Lung microvascular endothelial cell (primary cell): ENCODE measurements around the gene AVPR2. TPM values are rescaled to one million over a fixed set of nuclear protein-coding genes. Genes with fewer than 3 reads are reported as not detected.

Experiments
- DNase-seq, 2 donors: peaks; one replicate each; pipeline versions ENCODE4 v3.0.0 to v3.0.0-alpha.2; 2010; ENCODE audit warnings: low read depth in 2 of 2
- total RNA-seq: library from RNA; depleted of rRNA; stranded (reverse); fragments of >200 nt; gene quantifications from 2 replicates; pipeline ENCODE4 v1.2.1, GENCODE V29; 2014

Gene AVPR2
- total RNA-seq, 1 donor from 2014 or later = 0.99 TPM

DNA sequence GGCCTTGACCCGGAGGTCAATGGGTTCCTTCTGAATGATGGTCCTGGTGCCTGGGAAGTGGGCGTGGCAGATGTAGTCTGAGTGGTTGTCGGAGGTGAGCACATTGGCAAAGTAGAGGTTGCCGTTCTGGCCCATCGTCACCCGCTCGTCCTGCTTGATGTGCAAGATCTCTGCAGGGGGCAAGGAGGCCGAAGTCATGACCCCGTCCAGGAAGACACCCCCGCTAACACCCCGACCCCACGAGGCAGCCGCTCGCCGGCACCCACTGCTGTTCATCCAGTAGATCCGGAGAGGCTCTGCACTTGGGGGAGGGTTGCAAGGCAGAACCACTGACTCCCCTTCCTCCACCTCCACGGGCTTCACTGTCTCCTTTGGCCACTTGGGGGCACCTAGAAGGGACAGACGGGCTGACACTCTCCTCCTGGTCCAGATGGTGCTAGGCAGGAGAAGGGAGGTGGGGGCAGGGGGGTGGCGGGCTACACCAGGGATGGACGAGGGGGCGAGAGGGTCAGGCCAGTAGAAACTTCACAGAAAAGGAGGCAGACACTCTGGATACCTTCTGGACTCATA is 33.6 kb upstream of the AVPR2 start:
- no peak for DNase-seq

DNA sequence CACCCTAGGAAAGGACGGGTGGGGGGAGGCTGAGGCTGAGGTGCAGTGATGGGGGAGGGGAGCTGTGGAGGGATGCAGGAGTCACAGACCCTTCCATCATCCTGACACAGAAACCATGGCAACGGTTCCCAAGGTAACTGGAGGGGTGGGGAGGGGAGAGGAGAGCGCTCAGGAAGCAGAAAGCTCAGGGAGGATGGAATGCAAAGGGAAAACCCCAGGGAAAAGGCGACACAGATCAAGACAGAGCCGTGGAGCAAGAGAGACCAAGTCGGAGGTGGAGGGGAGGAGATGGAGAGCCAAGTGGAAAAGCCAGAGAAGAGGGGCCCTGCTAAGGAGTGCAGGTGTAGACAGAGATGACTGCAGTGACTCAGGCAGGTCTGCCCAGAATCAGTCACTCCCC is 33.0 kb upstream of the AVPR2 start:
- DNase-seq = no peak

DNA sequence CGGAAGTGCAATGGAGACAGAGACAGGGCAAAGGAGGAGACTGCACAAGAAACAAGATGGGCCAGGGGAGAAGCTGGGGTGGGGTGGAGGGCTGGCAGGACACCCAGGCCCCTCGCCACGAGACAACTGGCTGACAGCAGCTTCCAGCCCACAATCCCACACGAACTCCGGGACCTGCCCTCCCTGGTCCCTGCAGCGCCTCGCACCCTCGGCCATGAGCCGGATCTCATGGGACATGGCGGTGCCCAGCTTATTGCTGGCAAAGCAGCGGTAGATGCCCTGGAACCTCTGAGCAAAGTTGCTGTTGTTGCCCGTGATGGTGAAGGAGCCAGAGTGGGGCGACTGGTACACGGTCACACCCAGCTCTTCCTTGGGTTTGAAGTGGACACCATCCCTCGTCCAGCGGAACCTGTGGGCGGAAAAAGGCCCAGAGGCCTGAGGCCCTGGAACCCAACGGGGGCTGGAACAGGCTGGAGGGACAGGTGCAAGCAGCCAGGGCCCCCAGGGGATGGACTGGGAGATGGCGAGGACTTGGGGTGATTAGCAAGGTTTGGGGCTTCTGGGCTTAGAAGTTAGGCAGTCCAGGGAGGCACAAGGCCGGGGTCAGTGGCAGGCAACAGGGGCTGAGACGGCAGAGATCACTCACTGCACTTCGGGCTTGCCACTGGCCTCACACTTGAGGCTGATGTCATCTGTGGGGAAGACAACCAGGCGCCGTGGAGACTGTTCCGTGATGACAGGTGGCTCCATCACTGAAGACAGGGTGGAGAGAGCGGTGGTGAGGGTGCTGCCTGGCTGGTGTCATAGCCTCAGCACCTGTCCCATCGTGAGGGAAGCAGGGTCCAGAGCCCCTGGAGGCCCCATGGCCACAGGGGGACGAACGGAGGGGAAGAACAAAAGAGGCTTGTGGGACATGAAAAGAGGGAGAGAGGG is 32.3 kb upstream of the AVPR2 start:
- DNase-seq = no peak

DNA sequence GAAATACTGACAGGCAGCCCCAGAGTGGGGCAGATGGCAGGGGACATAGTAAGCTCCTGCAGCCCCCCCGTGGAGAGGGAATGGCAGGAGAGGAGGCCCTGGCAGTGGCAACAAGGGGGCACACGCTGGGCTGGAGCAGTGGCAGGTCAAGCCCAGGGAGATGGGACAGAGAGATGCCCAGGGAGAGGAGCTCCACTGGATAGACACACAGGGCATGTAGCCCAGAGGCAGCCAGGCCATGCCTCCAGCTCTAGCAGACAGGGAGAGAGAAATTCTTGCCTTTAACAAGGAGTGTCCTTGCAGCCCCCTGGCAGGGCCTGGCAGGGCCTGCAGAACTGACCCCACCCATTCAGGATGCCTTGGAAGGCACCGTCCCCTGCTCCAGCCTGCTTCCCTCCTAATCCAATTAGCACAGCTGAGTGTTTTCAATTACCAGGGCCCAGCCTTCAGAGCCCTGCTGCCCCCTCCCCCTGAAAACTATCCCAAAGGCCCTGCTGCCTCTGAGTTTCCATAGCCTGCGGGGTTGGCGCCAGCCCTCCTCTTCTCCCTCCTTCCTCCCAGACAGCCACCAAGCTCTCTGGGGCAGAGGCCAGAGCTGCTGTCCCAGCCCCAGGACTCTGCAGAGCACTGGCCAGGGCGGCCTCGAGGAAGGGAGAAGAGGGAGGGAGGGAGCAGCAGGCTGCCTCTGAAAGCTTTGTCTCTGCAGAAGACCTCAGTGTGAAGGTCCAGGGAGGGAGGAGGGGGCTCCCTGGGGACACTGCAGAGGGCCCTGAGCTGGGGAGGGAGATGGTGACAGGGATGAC is 31.0 kb upstream of the AVPR2 start:
- DNase-seq = no peak

DNA sequence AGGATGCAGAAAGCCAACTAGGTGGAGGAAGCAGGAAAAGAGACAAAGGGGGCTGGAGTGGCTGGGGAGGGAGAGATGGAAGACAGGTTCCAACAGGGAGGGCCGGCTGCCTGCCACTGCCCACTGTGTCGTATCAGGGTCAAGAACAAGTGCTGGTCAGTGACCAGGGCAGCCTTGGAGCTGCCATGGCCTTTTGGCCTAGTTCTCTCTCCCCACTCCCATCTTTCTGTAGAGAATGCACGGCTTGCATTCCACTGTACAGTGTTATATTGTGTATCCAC is 30.4 kb upstream of the AVPR2 start:
- DNase-seq = no peak

DNA sequence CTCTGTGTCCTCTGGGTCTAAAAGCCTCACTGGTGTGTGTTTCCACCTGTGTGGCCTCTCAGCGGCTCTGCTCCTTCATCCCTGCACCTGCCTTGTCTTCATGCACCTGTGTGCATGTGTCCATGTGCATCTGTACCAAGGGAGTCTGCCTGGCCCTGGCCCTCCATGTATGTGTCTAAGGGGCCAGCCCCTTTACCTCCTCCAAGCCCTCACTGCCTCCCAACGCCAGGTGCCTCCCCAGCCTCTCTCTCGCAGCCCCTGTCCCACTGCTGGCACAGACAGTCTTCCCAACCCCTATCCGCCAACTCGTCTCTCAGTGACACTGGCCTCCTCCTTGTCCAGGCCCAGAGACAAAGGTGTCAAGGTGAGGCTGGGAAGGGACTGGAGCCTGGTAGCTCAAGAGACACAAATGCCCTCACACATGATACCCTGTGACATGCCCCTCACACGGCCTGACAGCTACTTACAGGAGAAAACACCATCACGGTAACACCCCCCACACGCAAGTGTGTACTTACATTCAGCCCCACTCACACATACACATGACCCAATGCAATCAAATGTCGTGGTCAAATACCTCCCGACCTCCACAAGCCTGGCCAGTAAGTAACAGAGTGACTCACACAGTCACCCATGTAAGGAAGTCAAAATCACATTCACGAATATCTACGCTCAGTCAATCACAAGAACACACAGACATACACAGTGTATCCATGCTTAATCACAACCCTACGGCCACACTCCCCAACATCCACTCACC is 29.9 kb upstream of the AVPR2 start:
- no peak for DNase-seq

DNA sequence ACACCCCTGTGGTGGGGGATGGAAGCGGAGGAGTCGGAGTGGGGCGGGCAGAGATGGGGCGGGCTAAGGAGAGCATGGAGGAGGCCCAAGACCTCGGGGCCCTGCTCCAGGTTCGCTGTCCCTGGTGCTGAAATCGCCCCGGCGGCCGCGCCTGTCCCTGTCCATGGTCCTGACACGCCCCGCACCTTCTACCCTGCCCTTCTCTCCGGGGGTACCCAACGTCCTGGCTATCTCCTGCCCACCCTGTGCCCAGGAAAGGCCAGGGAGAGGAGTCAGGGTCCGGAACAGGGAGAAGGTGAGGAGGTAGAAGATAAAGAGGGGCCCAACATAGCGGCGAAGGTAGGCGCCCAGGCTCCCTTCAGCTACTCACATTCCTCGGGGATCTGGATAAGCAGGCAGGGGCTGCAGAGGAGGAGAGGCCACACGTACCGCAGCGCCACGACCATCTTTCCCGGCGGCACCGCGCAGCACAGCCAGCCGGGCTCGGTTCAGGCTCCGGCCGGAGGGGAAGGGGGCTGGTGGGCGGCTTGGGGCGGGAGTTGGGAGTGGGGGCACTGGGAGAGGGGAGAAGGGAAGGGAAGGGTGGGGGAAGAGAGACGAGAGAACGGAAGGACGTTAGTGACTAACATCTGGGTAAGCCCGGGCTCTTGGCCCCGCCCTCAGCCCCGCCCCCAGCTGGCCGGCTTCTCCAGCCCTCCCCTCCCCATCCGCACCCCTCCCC is 28.9 kb upstream of the AVPR2 start:
- DNase-seq = peak; percentile 33 to 37

DNA sequence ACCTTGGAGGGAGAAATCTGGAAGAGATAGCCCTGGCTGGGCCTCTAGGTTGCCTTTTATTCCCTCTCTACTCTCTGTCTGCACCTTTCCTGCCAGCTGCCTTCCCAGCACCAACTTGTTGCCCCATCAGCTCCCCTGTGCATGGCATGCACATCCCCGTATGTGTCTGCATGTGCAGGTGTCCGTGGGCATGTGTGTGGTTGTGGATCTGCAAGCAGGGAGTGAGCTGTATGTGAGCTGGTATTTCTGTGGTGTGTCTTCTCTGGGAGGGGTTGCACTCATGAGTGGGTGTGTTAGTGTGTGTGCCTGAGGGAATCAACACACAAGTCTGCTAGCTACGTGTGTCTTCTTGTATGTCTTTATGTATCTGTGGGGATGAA is 28.4 kb upstream of the AVPR2 start:
- no peak for DNase-seq

DNA sequence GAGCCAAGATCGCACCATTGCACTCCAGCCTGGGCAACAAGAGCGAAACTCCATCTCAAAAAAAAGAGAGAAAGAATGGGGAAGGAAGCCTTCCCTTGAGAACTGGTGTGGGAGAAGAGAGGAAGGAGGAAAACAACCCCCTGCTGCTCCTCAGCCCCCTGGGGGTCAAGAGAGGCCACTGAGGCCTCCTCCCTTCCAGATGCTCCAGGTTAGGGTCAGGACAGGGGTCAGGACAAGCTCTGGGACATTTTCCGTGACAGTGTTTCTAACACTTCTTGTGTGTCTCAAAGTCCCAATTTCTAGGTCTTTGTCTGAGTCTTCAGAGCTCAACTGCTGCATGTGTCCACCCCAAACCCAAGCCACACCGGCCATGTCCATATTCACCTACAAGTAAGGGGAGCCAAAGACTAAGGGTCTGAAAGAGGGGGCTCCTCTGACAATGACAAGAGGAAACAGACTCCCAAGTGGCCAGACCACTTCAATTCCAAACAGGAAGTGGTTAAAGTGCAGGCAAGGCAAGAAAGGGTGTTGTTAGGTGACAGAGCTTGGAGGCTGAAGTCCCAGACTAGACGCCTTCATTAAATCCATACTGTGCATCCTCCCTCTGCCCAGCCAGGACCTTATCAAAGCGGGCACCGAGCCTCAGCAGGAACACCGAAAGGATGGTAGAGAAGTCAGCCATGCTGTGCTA is 26.8 kb upstream of the AVPR2 start:
- DNase-seq = no peak

DNA sequence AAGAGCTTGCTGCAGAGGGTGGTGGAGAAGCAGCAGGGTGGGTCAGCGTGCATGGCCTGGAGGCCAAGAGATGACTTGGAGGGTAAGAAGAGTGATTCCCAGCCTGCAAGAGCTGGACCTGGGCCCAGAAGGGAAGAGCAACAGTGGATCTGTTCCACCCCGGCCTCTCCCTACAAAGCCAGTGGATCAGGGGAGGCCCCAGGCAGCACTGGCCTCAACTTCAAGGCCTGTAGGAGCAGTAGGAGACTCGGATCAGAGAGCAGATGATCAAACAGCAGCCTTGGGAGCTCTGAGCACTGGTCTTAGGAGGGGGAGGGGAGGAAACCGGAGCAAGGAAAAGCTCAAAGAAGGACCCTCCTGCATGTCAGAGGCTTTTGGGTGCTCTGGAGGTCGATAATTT is 26.1 kb upstream of the AVPR2 start:
- DNase-seq = no peak

DNA sequence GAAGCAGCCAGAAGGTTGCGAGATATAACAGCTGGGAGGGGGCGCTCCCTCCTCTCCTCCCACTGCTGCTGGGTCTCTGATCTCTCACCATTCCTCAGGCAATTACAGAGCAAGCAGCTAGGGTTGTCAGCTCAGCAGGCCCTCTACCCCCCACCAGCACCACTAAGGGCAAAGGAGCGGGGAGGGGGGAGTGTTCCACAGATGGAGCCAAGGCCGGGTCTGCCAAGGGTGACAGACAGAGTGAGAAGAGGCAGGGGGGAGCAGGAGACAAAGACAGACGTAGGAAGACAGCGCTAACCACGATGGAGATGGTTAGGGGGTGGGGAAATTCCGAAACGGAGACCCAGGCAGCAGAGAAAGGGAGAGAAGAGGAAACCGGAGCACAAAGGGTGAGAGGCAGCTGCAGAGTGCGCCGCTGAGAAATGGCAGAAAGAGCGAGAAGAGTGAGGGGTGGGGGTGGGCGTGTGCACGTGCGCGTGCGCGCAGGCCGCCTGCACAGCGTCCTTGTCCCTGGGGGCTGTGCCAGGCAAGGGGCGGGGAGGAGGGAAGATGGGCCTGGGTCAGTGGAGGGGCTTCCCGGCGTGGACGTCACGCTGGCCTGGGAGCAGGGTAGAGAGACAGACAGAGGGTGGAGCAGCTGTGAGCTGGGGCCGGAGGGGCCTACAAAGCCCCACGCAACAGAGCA is 25.4 kb upstream of the AVPR2 start:
- no peak for DNase-seq

DNA sequence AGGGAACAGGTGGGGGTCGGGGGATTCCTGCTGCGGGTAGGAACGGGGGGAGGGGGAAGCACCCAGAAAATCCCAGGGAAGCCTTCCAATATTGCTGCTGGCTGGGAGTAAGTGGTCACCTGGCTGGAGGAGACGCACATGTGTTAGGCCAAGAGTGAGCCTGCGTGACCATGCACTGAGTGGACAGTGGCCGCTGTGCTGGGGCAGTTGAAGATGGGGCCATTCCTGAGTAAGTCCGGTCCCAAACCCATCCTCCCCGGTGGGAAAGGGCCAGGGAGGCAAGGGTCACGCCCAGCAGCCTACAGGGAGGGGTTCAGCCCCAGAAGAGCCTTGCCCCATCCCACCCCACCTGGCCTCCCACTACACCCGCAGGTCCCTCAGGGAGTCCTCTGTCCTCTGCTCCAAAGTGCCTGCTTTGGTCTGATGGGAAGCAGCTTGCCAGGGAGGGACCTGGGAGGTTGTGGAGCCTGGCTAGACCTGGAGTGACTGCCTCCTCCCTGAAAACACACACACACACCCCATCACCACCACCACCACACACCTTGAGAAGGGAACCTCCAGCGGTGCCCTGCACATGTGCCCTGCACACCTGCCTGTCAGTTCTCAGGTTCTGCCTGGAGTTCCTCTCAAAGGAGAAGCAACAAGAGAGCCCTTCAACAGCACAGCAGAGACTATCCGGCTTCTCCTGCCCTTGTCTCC is 24.6 kb upstream of the AVPR2 start:
- no peak for DNase-seq

DNA sequence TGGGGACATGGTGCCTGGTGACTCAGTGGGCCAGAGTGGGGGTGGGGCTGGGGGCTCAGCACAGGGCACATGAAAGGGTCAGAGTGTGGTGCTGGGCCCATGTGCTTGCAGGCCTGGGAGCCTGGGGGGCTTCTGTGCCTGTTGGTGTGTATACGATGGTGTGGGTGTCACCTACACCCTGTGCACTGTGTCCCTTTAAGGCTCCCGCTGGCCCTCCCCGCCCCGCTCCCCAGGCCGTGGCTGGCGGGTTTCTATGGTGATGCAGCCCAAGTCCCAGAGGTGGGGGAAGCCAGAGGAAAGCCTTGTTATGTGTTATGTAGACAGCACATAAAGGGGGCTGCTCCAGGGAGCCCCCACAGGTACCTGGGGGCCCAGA is 24.0 kb upstream of the AVPR2 start:
- no peak for DNase-seq

DNA sequence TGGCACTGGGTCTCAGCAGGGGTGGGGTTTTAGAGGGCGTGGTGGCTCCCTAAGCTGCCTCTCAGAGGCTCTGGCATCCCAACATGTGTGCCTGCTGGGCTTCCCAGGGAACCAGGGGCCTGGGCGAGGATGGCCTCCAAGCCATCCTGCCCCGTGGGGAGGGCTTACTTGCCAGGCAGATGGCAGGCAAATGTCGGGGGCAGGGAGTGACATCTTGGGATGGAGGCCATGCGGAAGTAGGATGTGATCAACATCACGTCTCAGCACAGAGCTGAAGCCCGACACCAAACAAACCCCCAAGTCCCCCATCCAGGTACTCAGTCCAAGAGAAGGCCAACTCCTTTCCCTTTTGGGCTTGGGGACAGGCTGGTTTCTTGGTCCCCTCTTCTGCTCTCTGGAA is 23.2 kb upstream of the AVPR2 start:
- DNase-seq = no peak

DNA sequence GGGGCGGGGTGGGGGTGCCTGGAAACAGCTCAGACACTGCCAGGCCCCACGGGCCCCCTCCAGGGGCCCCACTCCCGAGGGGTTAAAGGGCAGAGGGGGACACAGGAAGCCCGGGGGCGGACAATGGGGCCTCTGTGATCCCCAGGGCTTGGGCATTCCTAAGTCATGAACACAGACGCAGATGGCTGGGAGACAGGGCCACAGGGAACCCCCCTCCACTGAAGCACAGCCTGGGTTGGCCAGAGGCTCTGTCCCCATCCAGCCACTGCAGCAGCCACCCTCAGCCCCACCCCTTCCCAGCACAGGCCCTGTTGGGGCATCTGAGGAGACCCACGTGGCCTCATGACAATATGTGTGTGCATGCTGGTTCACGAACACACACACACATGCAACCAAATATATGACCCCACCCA is 22.4 kb upstream of the AVPR2 start:
- DNase-seq = no peak

DNA sequence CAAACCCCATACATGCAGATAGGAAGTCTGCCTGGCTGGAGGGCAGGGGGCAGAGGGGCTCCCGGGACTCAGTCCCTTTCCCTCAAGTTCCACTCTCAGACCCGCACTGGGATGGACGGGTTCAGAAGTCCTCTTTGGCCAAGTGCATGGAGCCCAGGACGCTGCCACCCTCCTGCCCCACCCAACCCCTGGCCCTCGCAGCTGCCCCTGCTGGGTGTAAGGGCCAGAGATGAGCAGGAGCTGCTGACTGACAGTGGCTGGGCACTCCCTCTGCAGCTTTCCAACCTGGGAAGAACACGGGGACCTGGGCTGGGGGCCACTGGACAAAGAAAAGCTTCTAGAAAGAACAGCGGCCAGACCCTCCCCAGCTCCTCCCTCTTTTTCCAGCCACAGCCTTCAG is 21.9 kb upstream of the AVPR2 start:
- no peak for DNase-seq

DNA sequence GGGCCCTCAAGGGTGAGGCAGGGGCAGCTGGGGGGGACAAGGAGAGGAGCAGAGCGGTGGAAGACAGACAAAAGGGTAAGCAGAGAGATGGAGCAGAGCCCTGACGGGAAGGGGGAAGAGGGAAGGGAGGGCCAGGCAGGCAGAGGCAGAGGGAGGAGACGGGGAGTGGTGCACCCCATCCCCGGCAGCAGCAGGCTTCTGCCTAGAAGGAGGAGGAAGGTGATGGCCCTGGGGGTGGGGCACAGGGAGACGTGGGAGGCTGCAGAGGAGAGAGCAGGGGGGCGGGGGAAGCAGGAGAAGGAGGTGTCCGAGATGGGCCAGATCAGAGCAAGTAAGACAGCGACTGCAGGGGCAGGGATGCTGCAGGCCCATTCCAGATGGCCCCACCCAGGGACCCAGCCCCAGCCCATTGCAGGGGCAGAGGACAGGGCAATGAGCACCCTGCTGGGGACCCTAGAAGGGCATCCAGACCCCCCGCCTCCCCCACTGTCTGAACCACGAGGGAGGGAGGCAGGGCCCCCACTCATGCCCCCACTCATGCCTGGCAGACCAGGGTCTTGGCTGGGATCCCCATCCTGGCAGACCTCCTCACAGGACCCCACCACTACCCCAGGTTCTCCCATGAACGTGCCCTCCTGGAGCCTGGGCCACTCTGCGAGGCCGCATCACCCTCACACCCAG is 21.2 kb upstream of the AVPR2 start:
- no peak for DNase-seq

DNA sequence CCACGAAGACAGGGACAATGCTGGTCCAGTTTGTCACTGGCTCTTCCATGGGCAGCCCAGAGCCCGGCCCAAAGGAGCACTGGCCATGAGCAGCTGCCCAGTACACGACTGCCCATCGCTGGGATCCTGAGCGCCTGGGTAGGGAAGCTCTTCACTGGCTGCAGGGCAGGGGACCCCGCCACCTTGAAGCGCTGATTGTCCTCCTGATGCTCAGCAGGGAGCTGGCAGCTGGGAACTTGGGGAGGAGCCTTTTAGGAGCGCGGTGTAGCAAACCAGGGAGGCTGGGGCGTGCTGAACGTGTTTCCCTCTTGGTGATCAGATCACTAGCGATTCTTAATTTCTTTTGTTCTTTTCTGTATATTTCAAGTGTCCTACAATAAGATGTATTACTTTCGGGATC is 20.3 kb upstream of the AVPR2 start:
- no peak for DNase-seq

DNA sequence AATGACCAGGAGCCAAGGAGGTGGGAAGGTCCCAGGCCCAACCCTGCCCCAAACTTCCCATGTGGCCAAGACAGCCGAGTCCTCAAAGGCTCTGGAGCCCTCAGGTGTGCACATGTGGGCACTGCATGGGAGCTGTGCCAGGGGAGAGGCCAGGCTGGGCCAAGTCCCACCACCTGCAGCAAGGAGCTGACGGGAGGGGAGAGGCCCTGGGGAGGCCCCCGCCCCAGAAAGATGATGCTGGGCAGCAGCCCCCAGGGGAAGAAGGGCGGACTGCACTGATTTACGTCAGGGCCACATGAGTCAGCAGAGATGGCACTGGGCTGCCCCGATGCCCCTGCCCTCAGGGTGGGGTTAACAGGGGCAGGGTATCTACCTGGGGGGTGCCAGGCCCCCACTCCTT is 19.9 kb upstream of the AVPR2 start:
- no peak for DNase-seq
